Measurements from ENCODE around the gene EDA.

DNA sequence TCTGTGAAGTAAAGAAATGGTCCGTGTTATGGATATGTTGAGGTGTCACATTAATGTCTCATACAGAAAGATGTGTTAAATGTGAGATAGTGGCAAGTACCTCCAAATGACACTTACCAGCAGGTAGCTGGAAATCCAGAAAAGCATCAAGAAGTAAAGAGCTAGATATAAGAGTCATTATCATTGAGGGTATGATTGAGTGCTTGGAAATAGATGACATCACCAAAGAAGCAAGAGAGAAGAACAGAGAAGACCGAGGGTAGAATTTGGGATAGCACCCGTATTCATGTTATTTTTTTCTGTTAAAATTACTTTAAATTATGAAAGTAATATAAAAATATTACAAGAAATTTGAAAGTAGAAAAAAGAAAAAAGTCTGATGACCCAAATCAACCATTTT is 15.7 kb upstream of the EDA start:
- TF ChIP-seq, protein P1, sequence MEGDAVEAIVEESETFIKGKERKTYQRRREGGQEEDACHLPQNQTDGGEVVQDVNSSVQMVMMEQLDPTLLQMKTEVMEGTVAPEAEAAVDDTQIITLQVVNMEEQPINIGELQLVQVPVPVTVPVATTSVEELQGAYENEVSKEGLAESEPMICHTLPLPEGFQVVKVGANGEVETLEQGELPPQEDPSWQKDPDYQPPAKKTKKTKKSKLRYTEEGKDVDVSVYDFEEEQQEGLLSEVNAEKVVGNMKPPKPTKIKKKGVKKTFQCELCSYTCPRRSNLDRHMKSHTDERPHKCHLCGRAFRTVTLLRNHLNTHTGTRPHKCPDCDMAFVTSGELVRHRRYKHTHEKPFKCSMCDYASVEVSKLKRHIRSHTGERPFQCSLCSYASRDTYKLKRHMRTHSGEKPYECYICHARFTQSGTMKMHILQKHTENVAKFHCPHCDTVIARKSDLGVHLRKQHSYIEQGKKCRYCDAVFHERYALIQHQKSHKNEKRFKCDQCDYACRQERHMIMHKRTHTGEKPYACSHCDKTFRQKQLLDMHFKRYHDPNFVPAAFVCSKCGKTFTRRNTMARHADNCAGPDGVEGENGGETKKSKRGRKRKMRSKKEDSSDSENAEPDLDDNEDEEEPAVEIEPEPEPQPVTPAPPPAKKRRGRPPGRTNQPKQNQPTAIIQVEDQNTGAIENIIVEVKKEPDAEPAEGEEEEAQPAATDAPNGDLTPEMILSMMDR (IDR thresholded peaks at IDR 0.05) = no peak
- TF ChIP-seq EZH2 (IDR thresholded peaks at IDR 0.05) = no peak
